MM.1S (cell line): ENCODE data around the gene TECPR2.

Experiments
- DNase-seq: peaks from one replicate; pipeline ENCODE4 v3.0.0-alpha.2; 2015
- H2AFZ ChIP-seq: fragments of 300-600 bp; sonication (generic); 2 replicates; pipeline ENCODE4 v1.6.0; 2016; ENCODE audit warnings: antibody characterized with exemption, low read length
- H3F3A ChIP-seq: fragments of 300-600 bp; sonication (generic); 2 replicates; pipeline ENCODE4 v1.6.1; 2016; ENCODE audit warnings: mild to moderate bottlenecking, antibody characterized with exemption, low read length, moderate library complexity, mixed read lengths; ENCODE audit not compliant: insufficient read depth
- H3K27ac ChIP-seq: fragments of 300-600 bp; sonication (generic); 2 replicates; pipeline ENCODE4 v1.5.1; 2016; ENCODE audit warnings: mild to moderate bottlenecking, low read length
- H3K27me3 ChIP-seq: fragments of 300-600 bp; sonication (generic); replicated peaks from 2 replicates; pipeline ENCODE4 v1.6.0; 2016; ENCODE audit warnings: low read length; ENCODE audit not compliant: insufficient read depth
- H3K36me3 ChIP-seq: fragments of 300-600 bp; sonication (generic); replicated peaks from 2 replicates; pipeline ENCODE4 v1.6.1; 2016; ENCODE audit warnings: mild to moderate bottlenecking, low read length, mixed read lengths; ENCODE audit not compliant: insufficient read depth
- H3K4me1 ChIP-seq: fragments of 300-600 bp; sonication (generic); 2 replicates; pipeline ENCODE4 v1.6.1; 2016; ENCODE audit warnings: low read length, mixed read lengths
- H3K4me2 ChIP-seq: fragments of 300-600 bp; sonication (generic); 2 replicates; pipeline ENCODE4 v1.6.0; 2016; ENCODE audit warnings: low read depth, low read length
- H3K4me3 ChIP-seq: fragments of 300-600 bp; sonication (generic); 2 replicates; pipeline ENCODE4 v1.5.1; 2016; ENCODE audit warnings: low read length, mixed read lengths
- H3K79me2 ChIP-seq: fragments of 300-600 bp; sonication (generic); 2 replicates; pipeline ENCODE4 v1.6.1; 2016; ENCODE audit warnings: mixed run types, low read length, mixed read lengths
- H3K9ac ChIP-seq: fragments of 300-600 bp; sonication (generic); 2 replicates; pipeline ENCODE4 v1.6.1; 2016; ENCODE audit warnings: low read length, mixed read lengths
- H3K9me2 ChIP-seq: fragments of 300-600 bp; sonication (generic); replicated peaks from 2 replicates; pipeline ENCODE4 v1.6.1; 2016; ENCODE audit warnings: mild to moderate bottlenecking, low read length, mixed read lengths; ENCODE audit not compliant: insufficient read depth
- H3K9me3 ChIP-seq: fragments of 300-600 bp; sonication (generic); replicated peaks from 2 replicates; pipeline ENCODE4 v1.6.1; 2016; ENCODE audit warnings: mild to moderate bottlenecking, low read length, mixed read lengths; ENCODE audit not compliant: insufficient read depth
- H4K20me1 ChIP-seq: fragments of 300-600 bp; sonication (generic); 2 replicates; pipeline ENCODE4 v1.6.1; 2016; ENCODE audit warnings: mild to moderate bottlenecking, low read length, moderate library complexity, mixed read lengths; ENCODE audit not compliant: insufficient read depth
- CTCF ChIP-seq: fragments of 300-600 bp; sonication (generic); IDR thresholded peaks from 2 replicates; pipeline ENCODE4 v1.5.1; 2016; ENCODE audit warnings: antibody characterized with exemption, low read length, mixed read lengths
- EZH2 ChIP-seq: fragments of 300-600 bp; sonication (generic); optimal IDR thresholded peaks from 2 replicates; pipeline ENCODE3; 2017; ENCODE audit warnings: low read depth, mild to moderate bottlenecking, antibody characterized with exemption, low read length, mixed read lengths
- EZH2phosphoT487 ChIP-seq: fragments of 300-600 bp; sonication (generic); IDR thresholded peaks from 2 replicates; pipeline ENCODE4 v1.6.1; 2018; ENCODE audit warnings: antibody characterized with exemption, low read length

The TECPR2 gene

GRCh38 chr14:102504328-102504999 is 141.7 kb downstream of the TECPR2 start:
- no peak for DNase-seq
- no peak overlapping the region for H3K9ac ChIP-seq
- no peak overlapping the region for H3K4me3 ChIP-seq
- no peak for TF ChIP-seq CTCF
- TF ChIP-seq EZH2 = no peak
- no peak for TF ChIP-seq EZH2phosphoT487
- H3K9me3 ChIP-seq = no peaks in the 10 kb centered on the region
- H4K20me1 ChIP-seq = no peaks in the 10 kb centered on the region
- H3K4me1 ChIP-seq = no peaks in the 10 kb centered on the region
- H3K79me2 ChIP-seq = no peaks in the 10 kb centered on the region
- no peaks in the 10 kb centered on the region for H3K9me2 ChIP-seq
- no peak overlapping the region for H3K27ac ChIP-seq
- H3K36me3 ChIP-seq = no peaks in the 10 kb centered on the region
- no peak overlapping the region for H2AFZ ChIP-seq
- no peaks in the 10 kb centered on the region for H3K27me3 ChIP-seq
- H3F3A ChIP-seq = no peaks in the 10 kb centered on the region
- H3K4me2 ChIP-seq = no peak overlapping the region

GRCh38 chr14:102505000-102505619 is 142.4 kb downstream of the TECPR2 start:
- H3K4me3 ChIP-seq = no peak overlapping the region
- H3F3A ChIP-seq = no peaks in the 10 kb centered on the region
- H3K4me1 ChIP-seq = no peaks in the 10 kb centered on the region
- H3K9ac ChIP-seq = no peak overlapping the region
- no peaks in the 10 kb centered on the region for H3K27me3 ChIP-seq
- H2AFZ ChIP-seq = no peak overlapping the region
- no peak overlapping the region for H3K27ac ChIP-seq
- H3K36me3 ChIP-seq = no peaks in the 10 kb centered on the region
- H3K4me2 ChIP-seq = no peak overlapping the region
- no peak for DNase-seq
- H3K9me2 ChIP-seq = no peaks in the 10 kb centered on the region
- no peak for TF ChIP-seq CTCF
- TF ChIP-seq EZH2phosphoT487 = no peak
- no peak for TF ChIP-seq EZH2
- H4K20me1 ChIP-seq = no peaks in the 10 kb centered on the region
- H3K79me2 ChIP-seq = no peaks in the 10 kb centered on the region
- no peaks in the 10 kb centered on the region for H3K9me3 ChIP-seq

- no peaks in the 10 kb centered on the region for H4K20me1 ChIP-seq
- no peak overlapping the region for H3K4me3 ChIP-seq
- H3K4me1 ChIP-seq = no peaks in the 10 kb centered on the region
- H3K9ac ChIP-seq = no peak overlapping the region
- no peak overlapping the region for H3K4me2 ChIP-seq
- DNase-seq = no peak
- no peaks in the 10 kb centered on the region for H3K9me2 ChIP-seq
- H2AFZ ChIP-seq = no peak overlapping the region
- no peaks in the 10 kb centered on the region for H3K36me3 ChIP-seq
- H3K79me2 ChIP-seq = no peaks in the 10 kb centered on the region
- H3F3A ChIP-seq = no peaks in the 10 kb centered on the region
- H3K9me3 ChIP-seq = no peaks in the 10 kb centered on the region
- TF ChIP-seq EZH2 (no peak), EZH2phosphoT487 (no peak), CTCF (no peak)
- no peak overlapping the region for H3K27ac ChIP-seq
- H3K27me3 ChIP-seq = no peaks in the 10 kb centered on the region
Measured at GRCh38 chr14:102505775-102506625, 143.3 kb downstream of the TECPR2 start.
